AG08396 (cell line): ENCODE results near the gene PRKACB.
A peak's percentile ranks its signal among the peaks of the same experiment; 100 is the strongest.
"Not testable (repeated sequence)": the region's sequence is repeated elsewhere in the genome, so short reads cannot be mapped to it uniquely, and the experiment has no call there.

Source experiments
- DNase-seq: peaks from one replicate; pipeline ENCODE4 v3.0.0; 2012; ENCODE audit warnings: low spot score, mixed read lengths

Gene PRKACB

GRCh38 chr1:84269306-84269705, 125.2 kb downstream of the PRKACB start:
- DNase-seq, result no peak

GRCh38 chr1:84271441-84272151, 127.5 kb downstream of the PRKACB start:
- peak; percentile 22 for DNase-seq

- DNase-seq, result no peak
Measured at GRCh38 chr1:84272401-84272800, 128.3 kb downstream of the PRKACB start.

GRCh38 chr1:84277343-84278059, 133.4 kb downstream of the PRKACB start:
- DNase-seq, result no peak

- no peak for DNase-seq
Measured at GRCh38 chr1:84278905-84279304, 134.8 kb downstream of the PRKACB start.

- DNase-seq, result no peak
Measured at GRCh38 chr1:84280912-84281311, 136.8 kb downstream of the PRKACB start.

GRCh38 chr1:84282780-84283333, 138.8 kb downstream of the PRKACB start:
- DNase-seq, result no peak

- no peak for DNase-seq
Measured at GRCh38 chr1:84283381-84283780, 139.3 kb downstream of the PRKACB start.

- peak; percentile 40 for DNase-seq
Measured at GRCh38 chr1:84286071-84286470, 142.0 kb downstream of the PRKACB start.

GRCh38 chr1:84287389-84287788, 143.3 kb downstream of the PRKACB start:
- not testable (repeated sequence) for DNase-seq
